ENCODE measurements around the gene CREB1. TPM values are rescaled to one million over a fixed set of nuclear protein-coding genes. Genes with fewer than 3 reads are reported as not detected.
A peak's percentile ranks its signal among the peaks of the same experiment; 100 is the strongest.

Gene CREB1
- polyA plus RNA-seq, 12 donors = 32.4 to 70.8 (median 39.8) TPM; not detected in 1

DNA sequence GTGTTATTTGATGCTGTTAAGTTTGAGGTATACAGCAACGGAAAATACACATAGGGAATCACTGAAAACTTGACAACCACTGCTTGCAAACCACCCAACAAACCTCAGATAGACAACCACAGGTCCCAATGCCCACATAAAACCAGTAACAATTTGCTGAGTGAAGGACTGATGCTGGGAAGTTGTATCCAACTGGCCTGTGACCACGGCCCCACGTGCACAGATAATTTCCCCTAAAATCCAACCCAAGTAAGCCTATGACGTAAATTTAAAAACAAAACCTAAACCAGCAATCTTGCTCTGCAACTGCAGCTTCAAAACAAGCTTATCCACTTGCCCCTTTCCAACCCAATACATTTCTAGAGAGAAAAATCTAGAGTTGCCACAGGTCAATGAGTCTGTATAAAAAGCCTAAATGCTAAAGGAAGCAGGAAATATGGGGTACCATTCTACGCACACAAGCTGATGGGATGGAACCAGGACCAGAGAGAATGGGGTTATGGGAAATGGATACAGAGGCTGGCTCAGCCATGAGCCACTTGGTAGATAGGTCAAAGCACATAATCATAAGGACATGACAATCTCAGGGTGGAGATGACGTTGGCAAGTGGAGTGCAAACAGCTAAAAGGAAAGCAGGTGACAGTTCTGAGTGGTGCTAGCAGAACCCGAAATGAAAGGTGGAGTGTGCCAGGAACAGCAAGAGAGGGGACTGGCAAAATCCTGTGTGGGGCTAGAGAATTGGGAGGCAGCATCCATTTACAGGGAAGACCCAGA is 27.8 kb upstream of the CREB1 start:
- no peak for DNase-seq

DNA sequence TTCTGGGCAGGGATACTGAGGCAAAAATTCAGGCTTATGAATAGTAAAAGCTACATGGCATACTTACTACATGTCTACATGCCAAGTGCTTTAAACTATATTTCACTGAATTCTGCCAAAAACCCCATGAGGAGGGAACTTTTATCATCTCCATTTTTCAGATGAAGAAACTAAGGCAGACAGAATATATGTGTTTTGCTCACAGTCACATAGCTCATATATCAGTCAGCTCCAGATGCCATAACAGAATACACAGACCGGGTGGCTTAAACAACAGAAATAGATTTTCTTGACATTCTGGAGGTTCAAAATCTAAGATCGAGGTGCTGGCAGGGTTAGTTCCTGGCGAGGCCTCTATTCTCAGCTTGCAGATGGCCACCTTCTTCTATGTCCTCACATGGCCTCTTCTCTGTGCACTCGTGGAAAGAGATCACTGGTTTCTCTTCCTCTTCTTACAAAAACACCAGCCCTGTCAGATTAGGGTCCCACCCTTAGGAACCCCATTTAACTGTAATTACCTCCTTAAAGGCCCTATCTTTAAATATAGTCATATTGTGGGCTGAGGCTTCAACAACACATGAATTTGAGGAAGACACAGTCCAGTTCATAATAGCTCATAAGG is 27.1 kb upstream of the CREB1 start:
- no peak for DNase-seq

GRCh38 chr2:207503234-207503633 is 26.5 kb upstream of the CREB1 start:
- DNase-seq = no peak

- peak; percentile 41 for DNase-seq
Measured at GRCh38 chr2:207504513-207505170, 25.1 kb upstream of the CREB1 start.

- DNase-seq = no peak
Measured at GRCh38 chr2:207505171-207505570, 24.6 kb upstream of the CREB1 start.

GRCh38 chr2:207505728-207506127 is 24.0 kb upstream of the CREB1 start:
- DNase-seq = no peak

DNA sequence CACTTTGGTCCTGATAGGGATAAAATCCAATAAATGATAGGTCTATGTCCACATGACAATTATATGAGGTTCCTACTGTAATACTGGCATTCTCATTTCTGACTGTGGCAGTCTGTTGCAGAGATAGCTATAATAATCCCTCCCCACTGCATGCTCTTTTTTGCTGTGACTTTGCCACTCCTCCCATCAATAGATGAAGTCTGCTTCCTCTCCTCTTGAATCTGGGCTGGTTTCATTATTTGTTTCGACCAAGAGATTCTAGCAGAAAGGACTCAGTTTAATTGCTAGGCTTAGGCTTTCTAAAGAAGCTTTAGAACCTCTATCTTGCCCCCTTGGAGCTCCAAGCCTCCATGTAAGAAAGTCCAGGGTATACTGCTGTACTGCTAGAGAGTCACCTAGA is 23.3 kb upstream of the CREB1 start:
- DNase-seq = no peak

DNA sequence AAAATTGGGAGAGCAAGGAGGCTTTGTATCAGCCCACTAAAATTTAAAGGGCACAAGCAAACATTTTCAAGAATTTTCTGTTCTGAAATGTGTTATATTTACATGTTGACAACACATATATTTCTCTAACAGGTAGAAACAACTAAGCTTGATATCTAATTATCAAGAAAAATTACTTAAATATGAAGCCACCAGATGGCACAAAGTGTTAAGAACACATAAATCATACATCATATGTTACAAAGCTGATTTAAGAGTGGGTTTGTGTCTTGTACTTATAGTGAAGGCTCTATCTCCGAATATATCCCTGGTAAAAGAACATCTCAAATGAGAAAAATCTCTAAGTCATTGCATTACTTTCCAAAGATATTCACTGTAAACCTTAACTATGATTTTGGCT is 19.6 kb upstream of the CREB1 start:
- no peak for DNase-seq

GRCh38 chr2:207511851-207512250 is 17.9 kb upstream of the CREB1 start:
- no peak for DNase-seq

DNA sequence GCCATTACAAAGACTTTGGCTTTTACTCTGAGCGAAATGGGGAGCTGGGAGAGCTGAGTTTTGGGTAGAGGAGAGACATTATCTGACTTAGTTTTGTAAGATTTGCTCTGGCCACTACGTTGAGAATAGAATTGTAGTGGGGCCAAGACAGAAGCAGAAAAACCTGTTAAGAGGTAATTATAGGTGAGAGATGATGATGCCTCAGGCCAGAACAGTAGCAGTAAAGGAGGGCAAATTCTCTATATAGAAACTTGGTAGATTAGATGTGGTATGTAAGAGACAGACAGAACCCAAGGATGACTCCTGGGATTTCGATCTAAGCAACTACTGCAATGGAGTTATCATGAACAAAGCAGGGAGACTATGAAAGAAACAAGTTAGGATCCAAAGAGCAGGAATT is 17.4 kb upstream of the CREB1 start:
- DNase-seq = no peak

DNA sequence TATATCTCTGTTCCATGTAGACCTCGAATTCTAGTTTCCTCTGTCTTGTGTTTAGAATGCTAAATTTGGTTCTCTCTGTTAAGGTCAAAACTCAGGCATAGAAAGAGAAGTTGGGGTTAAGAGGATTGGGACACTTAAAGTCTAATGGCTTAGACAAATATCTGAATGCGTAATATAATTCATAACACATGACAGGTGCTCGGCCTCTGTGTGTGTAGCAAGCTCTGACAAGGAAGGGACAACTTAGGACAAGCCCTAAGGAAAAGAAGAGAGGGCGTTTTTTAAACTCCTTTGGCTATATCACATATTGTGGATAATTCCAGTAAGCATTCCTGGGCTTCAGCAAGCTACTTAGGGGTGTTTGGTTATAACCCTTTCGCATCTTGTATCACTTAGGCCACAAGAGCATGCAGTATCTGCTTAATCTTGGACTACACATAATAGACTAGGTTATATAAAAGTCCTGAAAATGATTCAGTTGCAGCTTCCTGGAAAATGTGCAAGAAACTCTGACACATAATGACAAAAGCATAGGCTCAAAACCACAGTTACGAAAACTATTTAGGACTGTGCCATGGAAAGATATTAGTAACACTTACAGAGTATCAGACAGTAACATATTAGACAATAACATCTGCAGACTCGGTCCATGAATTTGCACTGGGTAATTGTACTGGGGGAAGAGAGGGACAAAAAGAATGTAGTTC is 16.1 kb upstream of the CREB1 start:
- no peak for DNase-seq

GRCh38 chr2:207514451-207514850 is 15.3 kb upstream of the CREB1 start:
- DNase-seq = no peak

DNA sequence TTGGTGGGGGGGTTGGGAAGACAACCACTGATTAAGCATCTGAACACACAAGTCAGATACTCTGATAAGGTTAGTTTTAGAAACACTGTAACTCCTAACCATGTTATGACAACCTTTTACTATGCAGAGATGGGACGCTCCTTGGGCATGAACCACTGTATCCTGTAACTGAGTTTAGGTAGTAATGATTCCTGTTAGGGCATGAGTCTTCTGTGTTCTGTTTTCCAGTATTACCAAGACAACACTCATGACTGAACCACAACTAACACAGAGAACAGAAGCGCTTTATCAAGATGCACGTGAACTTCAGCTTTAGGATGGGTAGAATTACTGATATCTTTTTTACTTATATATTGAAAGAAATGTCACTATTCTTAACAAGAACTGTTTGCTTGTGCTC is 14.1 kb upstream of the CREB1 start:
- DNase-seq = no peak

GRCh38 chr2:207516206-207516605 is 13.6 kb upstream of the CREB1 start:
- DNase-seq = no peak

GRCh38 chr2:207523005-207523404 is 6.8 kb upstream of the CREB1 start:
- DNase-seq = no peak

DNA sequence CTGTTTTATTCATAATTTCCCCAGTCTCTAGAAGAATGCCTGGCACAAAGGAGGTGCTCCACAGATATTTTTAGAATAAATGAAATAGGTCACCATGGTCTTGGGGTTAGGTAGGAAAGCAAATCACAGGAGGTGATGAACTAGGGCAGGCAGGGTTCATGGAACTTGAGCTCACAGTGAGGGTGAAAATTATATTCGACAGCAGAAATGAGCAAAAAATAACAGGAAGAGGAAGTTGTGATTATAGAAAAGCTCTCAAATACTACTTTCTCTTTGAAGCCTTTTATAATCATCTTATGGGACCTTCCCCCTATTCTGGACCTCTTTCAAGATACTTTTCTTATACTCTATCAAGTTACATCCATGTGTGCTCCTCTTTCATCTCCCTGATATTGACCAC is 4.5 kb upstream of the CREB1 start:
- DNase-seq = no peak

DNA sequence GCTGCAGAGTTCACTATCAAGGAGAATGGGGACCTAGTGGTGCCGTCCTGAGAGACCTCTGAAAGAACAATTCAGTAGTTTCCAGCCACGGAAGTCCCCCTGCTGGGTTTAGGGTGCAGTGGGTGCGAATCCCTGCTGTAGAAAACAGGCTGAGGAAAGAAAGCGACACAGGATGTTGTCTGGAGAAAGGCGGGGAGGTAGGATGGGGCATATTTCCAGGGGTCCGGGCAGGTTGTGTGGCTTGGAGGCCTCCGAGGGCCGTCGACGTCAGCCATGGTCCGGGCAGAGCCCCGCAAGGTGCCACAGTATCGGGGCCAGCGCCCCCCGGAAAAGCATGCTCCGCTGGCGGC is 807 bp upstream of the CREB1 start:
- DNase-seq = no peak

GRCh38 chr2:207530160-207531031 is 634 bp downstream of the CREB1 start:
- peak; percentile 59 for DNase-seq

GRCh38 chr2:207531032-207531952 is 1.5 kb downstream of the CREB1 start:
- DNase-seq = no peak

DNA sequence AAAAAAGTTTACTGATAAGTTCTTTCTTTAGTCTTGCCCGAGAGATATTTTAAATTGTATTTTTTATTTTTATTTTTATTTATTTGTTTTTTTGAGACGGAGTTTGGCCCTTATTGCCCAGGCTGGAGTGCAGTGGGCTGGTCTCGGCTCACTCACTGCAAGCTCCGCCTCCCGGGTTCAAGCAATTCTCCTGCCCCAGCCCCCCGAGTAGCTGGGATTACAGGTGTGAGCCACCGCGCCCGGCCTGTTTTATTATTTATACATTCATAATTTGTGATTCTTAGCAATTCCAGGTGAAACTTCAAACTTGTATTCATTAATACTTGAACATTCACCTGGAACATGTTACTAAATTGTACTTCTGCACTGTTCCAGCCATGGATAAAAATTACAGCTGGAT is 2.9 kb downstream of the CREB1 start:
- no peak for DNase-seq

Data from muscle of arm (tissue), 12 donors.